Endothelial cell of umbilical vein (primary cell): ENCODE measurements around the gene LRRC34. TPM values are rescaled to one million over a fixed set of nuclear protein-coding genes. Genes with fewer than 3 reads are reported as not detected.

Experiments used
- BruUV-seq: library from RNA; stranded (reverse); fragments of 400-500 nt; replicated peaks from 2 replicates; lab custom pipeline; 2021; lab: Mats Ljungman, UMichigan
- CTCF ChIA-PET: fragments of 300-600, 350-600 bp; sonication (Branson Sonifier 250); formaldehyde crosslinking; loops from one replicate; lab custom pipeline; 2021; ENCODE audit warnings: antibody characterized with exemption, inconsistent platforms; lab: Charles Lee
- POLR2A ChIA-PET: fragments of 300-600, 350-600 bp; sonication (Branson Sonifier 250); formaldehyde crosslinking; loops from one replicate; lab custom pipeline; 2021; ENCODE audit warnings: antibody characterized with exemption, inconsistent platforms; lab: Charles Lee
- DNase-seq: peaks from one replicate; pipeline ENCODE4 v3.0.0-alpha.2; 2011; ENCODE audit warnings: low read depth, low spot score
- FAIRE-seq: peaks from 2 replicates; lab custom pipeline; 2011; peaks lifted over from hg19 to GRCh38; lab: Jason Lieb, UNC
- H2AFZ ChIP-seq: 2 replicates; pipeline ENCODE4 v1.6.0; 2012; ENCODE audit warnings: low read depth, low read length, control low read depth, inconsistent platforms
- H3K27ac ChIP-seq: 2 replicates; pipeline ENCODE4 v1.5.1; 2011; ENCODE audit warnings: low read depth, mild to moderate bottlenecking, control low read depth, low read length, moderate library complexity; ENCODE audit not compliant: insufficient read depth
- H3K27me3 ChIP-seq, 2 experiments: 2 replicates each; pipeline versions ENCODE4 v1.6.0 to v1.6.1; 2011; ENCODE audit warnings: low read length in 2 of 2, mixed read lengths in 1 of 2; ENCODE audit not compliant: control insufficient read depth in 2 of 2, insufficient read depth in 2 of 2
- H3K36me3 ChIP-seq, 2 experiments: 2 replicates in 1 of 2; 3 replicates in 1 of 2; pipeline ENCODE4 v1.5.1; 2011; ENCODE audit warnings: low read length in 2 of 2, mild to moderate bottlenecking in 1 of 2, moderate library complexity in 1 of 2; ENCODE audit not compliant: control insufficient read depth in 2 of 2, insufficient read depth in 2 of 2; ENCODE audit errors: extremely low read depth in 1 of 2
- H3K4me1 ChIP-seq: 3 replicates; pipeline ENCODE4 v1.5.1; 2011; ENCODE audit warnings: mild to moderate bottlenecking, low read length; ENCODE audit not compliant: control insufficient read depth, insufficient read depth; ENCODE audit errors: extremely low read depth
- H3K4me2 ChIP-seq: 2 replicates; pipeline ENCODE4 v1.6.1; 2011; ENCODE audit warnings: low read length, control low read depth, mixed read lengths; ENCODE audit not compliant: insufficient read depth
- H3K4me3 ChIP-seq, 3 experiments: fragments of 200-600 bp in 1 of 3; sonication (generic), shearing (Covaris generic) in 1 of 3; replicated peaks in 1 of 3; 2 replicates each; pipeline ENCODE4 v1.5.1; 2011 to 2016; ENCODE audit warnings: control low read depth in 3 of 3, low read length in 3 of 3, mild to moderate bottlenecking in 2 of 3, inconsistent platforms in 1 of 3, low read depth in 1 of 3, moderate library complexity in 1 of 3; ENCODE audit not compliant: insufficient read depth in 1 of 3
- H3K79me2 ChIP-seq: 2 replicates; pipeline ENCODE4 v1.6.0; 2012; ENCODE audit warnings: low read length, inconsistent platforms; ENCODE audit not compliant: control insufficient read depth, insufficient read depth
- H3K9ac ChIP-seq: replicated peaks from 2 replicates; pipeline ENCODE3; 2011; ENCODE audit warnings: low read length, control low read depth; ENCODE audit not compliant: insufficient read depth; ENCODE audit errors: extremely low read depth
- H3K9me1 ChIP-seq: replicated peaks from 3 replicates; pipeline ENCODE4 v1.6.0; 2011; ENCODE audit warnings: mild to moderate bottlenecking, low read length; ENCODE audit not compliant: control insufficient read depth, insufficient read depth; ENCODE audit errors: extremely low read depth
- H3K9me3 ChIP-seq: replicated peaks from 2 replicates; pipeline ENCODE4 v1.5.1; 2012; ENCODE audit warnings: low read length, inconsistent platforms; ENCODE audit not compliant: control insufficient read depth, insufficient read depth
- H4K20me1 ChIP-seq: replicated peaks from 2 replicates; pipeline ENCODE3; 2011; ENCODE audit warnings: mild to moderate bottlenecking, low read length; ENCODE audit not compliant: control insufficient read depth, insufficient read depth; ENCODE audit errors: extremely low read depth
- CTCF ChIP-seq, 2 donors: IDR thresholded peaks; 1 replicate in 1 of 2; 2 replicates in 1 of 2; pipeline ENCODE4 v1.5.1; 2011; ENCODE audit warnings: low read length in 2 of 2, mild to moderate bottlenecking in 2 of 2, moderate library complexity in 2 of 2, control low read depth in 1 of 2, inconsistent platforms in 1 of 2, low read depth in 1 of 2; ENCODE audit not compliant: insufficient read depth in 1 of 2; ENCODE audit errors: extremely low read depth in 1 of 2
- EZH2 ChIP-seq: IDR thresholded peaks from 2 replicates; pipeline ENCODE4 v1.6.1; 2012; ENCODE audit warnings: borderline replicate concordance, low read depth, mild to moderate bottlenecking, moderate library complexity, low read length, inconsistent platforms; ENCODE audit not compliant: severe bottlenecking
- FOS ChIP-seq: IDR thresholded peaks from 2 replicates; pipeline ENCODE4 v1.6.1; 2011; ENCODE audit warnings: mild to moderate bottlenecking, low read length, moderate library complexity, borderline replicate concordance; ENCODE audit not compliant: insufficient read depth
- GATA2 ChIP-seq: IDR thresholded peaks from 2 replicates; pipeline ENCODE4 v1.7.0; 2011; ENCODE audit warnings: low read depth, mild to moderate bottlenecking, moderate library complexity, mixed read lengths, low read length; ENCODE audit not compliant: insufficient read length, insufficient read depth
- JUN ChIP-seq: IDR thresholded peaks from 2 replicates; pipeline ENCODE4 v1.6.1; 2011; ENCODE audit warnings: borderline replicate concordance, low read depth; ENCODE audit not compliant: insufficient read length, insufficient read depth
- MAX ChIP-seq: IDR thresholded peaks from 2 replicates; pipeline ENCODE4 v1.6.1; 2011; ENCODE audit not compliant: insufficient read depth, insufficient read length
- MYC ChIP-seq: IDR thresholded peaks from one replicate; pipeline ENCODE4 v1.6.1; 2011; ENCODE audit warnings: mild to moderate bottlenecking, low read depth, low read length
- POLR2A ChIP-seq: IDR thresholded peaks from 2 replicates; pipeline ENCODE4 v1.6.1; 2012; ENCODE audit warnings: low read depth, mild to moderate bottlenecking, control low read depth, low read length
- POLR2AphosphoS5 ChIP-seq: IDR thresholded peaks from 2 replicates; pipeline ENCODE4 v1.6.1; 2012; ENCODE audit warnings: low read depth, mild to moderate bottlenecking, control low read depth, low read length, moderate library complexity; ENCODE audit not compliant: insufficient read depth
- dilution Hi-C: fragments of 300-500 bp; cut with MboI; formaldehyde crosslinking; loops from one replicate; pipeline ENCODE4 v1.15.0; 2019; ENCODE audit warnings: low sequenced_read_pairs; ENCODE audit not compliant: extremely low pct_ligation_motif_present
- intact Hi-C: fragments of 100-400 bp; cut with micrococcal nuclease; formaldehyde crosslinking; loops from one replicate; pipeline ENCODE4 v1.10.0; 2022
- polyA plus RNA-seq, 4 experiments: library from polyadenylated mRNA; depleted of rRNA in 3 of 4; stranded (reverse) in 3 of 4; unstranded in 1 of 4; fragments of >200 nt; gene quantifications; 2 replicates each; pipeline versions ENCODE4 v1.2.1 to v1.2.3, GENCODE V29; 2011 to 2012; ENCODE audit warnings: missing spikeins in 1 of 4
- total RNA-seq: library from RNA; stranded (reverse); gene quantifications from 2 replicates; pipeline ENCODE4 v1.2.3, GENCODE V29; 2021

The LRRC34 gene
- total and polyA plus RNA-seq, 2 donors (not counting 3 experiments of a cell fraction or from before 2014, with no cell fraction given) = 0.72 to 2.5 TPM

DNA sequence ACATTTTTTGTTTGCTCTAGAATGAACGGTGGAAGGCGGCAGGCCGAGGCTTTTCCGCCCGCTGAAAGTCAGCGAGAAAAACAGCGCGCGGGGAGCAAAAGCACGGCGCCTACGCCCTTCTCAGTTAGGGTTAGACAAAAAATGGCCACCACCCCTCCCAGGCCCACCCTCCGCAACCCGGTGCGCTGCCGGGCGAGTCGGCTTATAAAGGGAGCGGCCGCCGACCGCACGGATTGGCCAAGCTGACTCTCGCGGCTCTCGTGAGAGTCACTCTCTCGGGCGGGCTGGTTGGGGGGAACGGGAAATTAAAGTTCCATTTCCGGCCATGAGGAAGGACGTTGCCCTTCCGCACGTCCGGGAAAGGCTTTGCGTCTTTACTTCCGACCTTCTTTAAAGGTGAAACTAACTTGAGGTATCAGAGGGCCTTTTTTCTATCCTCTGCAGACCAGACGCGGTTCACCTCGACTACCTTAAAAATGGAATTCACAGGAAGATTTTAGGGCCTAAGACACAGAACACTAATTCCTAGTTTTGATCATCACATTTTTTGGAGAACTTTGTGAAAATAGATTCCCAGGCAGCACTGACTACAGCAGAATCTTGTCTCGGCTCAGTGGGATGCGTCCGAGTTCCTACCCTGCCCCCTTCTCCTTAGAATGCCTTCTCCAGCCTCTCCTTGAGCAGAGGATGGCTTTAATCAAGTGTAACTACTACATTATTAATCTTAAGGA, 47.7 kb downstream of the LRRC34 start, which contains the start of gene TERC:
Gene TERC, minus strand, starts transcription at position 179 of the 731 bp plus-strand sequence.
- no peaks in the 10 kb centered on the region for H4K20me1 ChIP-seq
- FAIRE-seq (peak; percentile 91), DNase-seq (peak; percentile 77)
- H3K27ac ChIP-seq = peak within 1 kb of the TSS; percentile 31
- dilution Hi-C loops = no loop called here
- BruUV-seq = no TSS peak
- no peaks in the 10 kb centered on the region for H3K27me3 ChIP-seq
- ChIA-PET POLR2A (no interaction called here), CTCF (interaction anchor here (1.9 kb wide), 1 partner anchor 8 kb away, joined by 5 read pairs; the partner anchor contains the start of gene MYNN)
- TF ChIP-seq POLR2AphosphoS5 = peak; percentile 93
- no peak for TF ChIP-seq EZH2
- no peak for TF ChIP-seq GATA2
- TF ChIP-seq POLR2A = peak; percentile 77
- intact Hi-C loops = loop anchor here (1.0 to 2.0 kb wide), 2 partner anchors 8 to 202 kb away; partner anchors contain the start of genes MYNN and SEC62
- peak within 1 kb of the TSS; percentile 70 for H3K9ac ChIP-seq
- no peaks in the 10 kb centered on the region for H3K9me3 ChIP-seq
- no peaks in the 10 kb centered on the region for H3K36me3 ChIP-seq
- H3K9me1 ChIP-seq = no peaks in the 10 kb centered on the region
- H3K4me1 ChIP-seq = peaks cover 7% of the 10 kb centered on the region
- no peaks in the 10 kb centered on the region for H3K79me2 ChIP-seq
- peak within 1 kb of the TSS; percentile 36 to 53 (median 41) for H3K4me3 ChIP-seq
- peak within 1 kb of the TSS; percentile 74 for H3K4me2 ChIP-seq
- H2AFZ ChIP-seq = peak within 1 kb of the TSS; percentile 65

GRCh38 chr3:169764312-169764881, 48.3 kb downstream of the LRRC34 start:
- TF ChIP-seq POLR2A = no peak
- TF ChIP-seq CTCF (IDR thresholded peaks at IDR 0.05; ENCODE audit: extremely low read depth in 1 of 2, insufficient read depth in 1 of 2, low read depth in 1 of 2, low read length in 2 of 2) = no peak
- no peak for TF ChIP-seq GATA2
- TF ChIP-seq EZH2 = no peak
- TF ChIP-seq MAX = no peak
- no peak for TF ChIP-seq FOS
- TF ChIP-seq MYC = no peak
- TF ChIP-seq JUN = no peak
- TF ChIP-seq POLR2AphosphoS5 = no peak
- intact Hi-C loops = loop anchor here (2.0 kb wide), 1 partner anchor 202 kb away; the partner anchor contains the start of gene SEC62

More at GRCh38 chr3:169764312-169764881, 48.3 kb downstream of the LRRC34 start:
- H3K36me3 ChIP-seq = no peaks in the 10 kb centered on the region
- H3K9ac ChIP-seq = peak overlapping the region; percentile 70
- H3K27ac ChIP-seq = peak overlapping the region; percentile 31
- FAIRE-seq = peak; percentile 66
- ChIA-PET POLR2A (no interaction called here), CTCF (interaction anchor here (1.9 kb wide), 1 partner anchor 9 kb away, joined by 5 read pairs; the partner anchor contains the start of gene MYNN)
- H3K27me3 ChIP-seq = no peaks in the 10 kb centered on the region
- H3K4me3 ChIP-seq = peak overlapping the region; percentile 36 to 53 (median 41)
- H3K9me1 ChIP-seq = no peaks in the 10 kb centered on the region
- no peaks in the 10 kb centered on the region for H3K79me2 ChIP-seq
- dilution Hi-C loops = no loop called here
- peaks cover 11% of the 10 kb centered on the region for H3K4me1 ChIP-seq
- peak; percentile 55 for DNase-seq
- peak overlapping the region; percentile 65 for H2AFZ ChIP-seq
- no peaks in the 10 kb centered on the region for H4K20me1 ChIP-seq
- peak overlapping the region; percentile 74 for H3K4me2 ChIP-seq
- H3K9me3 ChIP-seq = no peaks in the 10 kb centered on the region
- TSS peak; percentile 91 for BruUV-seq
